ENCODE data around the gene ATAD5.

The ATAD5 gene

GRCh38 chr17:30793282-30793977 is 38.3 kb upstream of the ATAD5 start:
- Histone ChIP-seq H3K9ac (ENCODE audit: low read length) (no peak overlapping the region), H3K4me3 (ENCODE audit: low read length) (no peak overlapping the region), H3K27ac (ENCODE audit: low read length) (no peak overlapping the region), H3K4me1 (ENCODE audit: low read length) (no peaks in the 10 kb centered on the region), H2AFZ (ENCODE audit: low read depth, low read length) (no peak overlapping the region), H3K4me2 (ENCODE audit: low read length) (no peak overlapping the region), H3K27me3 (ENCODE audit: low read depth, low read length) (no peaks in the 10 kb centered on the region), H3K36me3 (replicated peaks; ENCODE audit: low read depth, low read length) (peaks cover 44% of the 10 kb centered on the region), H3K9me3 (ENCODE audit: insufficient read depth, low read length) (no peaks in the 10 kb centered on the region), H4K20me1 (ENCODE audit: insufficient read depth, low read length) (no peaks in the 10 kb centered on the region), H3K79me2 (ENCODE audit: low read length) (no peaks in the 10 kb centered on the region)
- TF ChIP-seq CTCF (IDR thresholded peaks at IDR 0.05; ENCODE audit: low read depth, low read length) (no peak), EZH2phosphoT487 (IDR thresholded peaks at IDR 0.05; ENCODE audit: low read depth) (no peak)

- Histone ChIP-seq H3K27me3 (ENCODE audit: low read depth, low read length) (no peaks in the 10 kb centered on the region), H3K9ac (ENCODE audit: low read length) (no peak overlapping the region), H3K79me2 (ENCODE audit: low read length) (no peaks in the 10 kb centered on the region), H3K4me3 (ENCODE audit: low read length) (no peak overlapping the region), H3K4me1 (ENCODE audit: low read length) (no peaks in the 10 kb centered on the region), H4K20me1 (ENCODE audit: insufficient read depth, low read length) (no peaks in the 10 kb centered on the region), H3K27ac (ENCODE audit: low read length) (no peak overlapping the region), H2AFZ (ENCODE audit: low read depth, low read length) (no peak overlapping the region), H3K9me3 (ENCODE audit: insufficient read depth, low read length) (no peaks in the 10 kb centered on the region), H3K36me3 (replicated peaks; ENCODE audit: low read depth, low read length) (peaks cover 37% of the 10 kb centered on the region), H3K4me2 (ENCODE audit: low read length) (no peak overlapping the region)
- no peak for TF ChIP-seq EZH2phosphoT487 (IDR thresholded peaks at IDR 0.05; ENCODE audit: low read depth)
- TF ChIP-seq CTCF (IDR thresholded peaks at IDR 0.05; ENCODE audit: low read depth, low read length): no peak
These were observed 37.4 kb upstream of the ATAD5 start for GRCh38 chr17:30794372-30794771.

GRCh38 chr17:30796016-30796415 is 35.8 kb upstream of the ATAD5 start:
- no peaks in the 10 kb centered on the region for H3K79me2 ChIP-seq (ENCODE audit: low read length)
- no peaks in the 10 kb centered on the region for H4K20me1 ChIP-seq (ENCODE audit: insufficient read depth, low read length)
- no peak overlapping the region for H3K4me3 ChIP-seq (ENCODE audit: low read length)
- H3K9ac ChIP-seq (ENCODE audit: low read length): no peak overlapping the region
- H2AFZ ChIP-seq (ENCODE audit: low read depth, low read length): no peak overlapping the region
- no peaks in the 10 kb centered on the region for H3K27me3 ChIP-seq (ENCODE audit: low read depth, low read length)
- H3K36me3 ChIP-seq (replicated peaks; ENCODE audit: low read depth, low read length): peaks cover 34% of the 10 kb centered on the region
- no peak overlapping the region for H3K27ac ChIP-seq (ENCODE audit: low read length)
- no peak overlapping the region for H3K4me2 ChIP-seq (ENCODE audit: low read length)
- TF ChIP-seq EZH2phosphoT487 (IDR thresholded peaks at IDR 0.05; ENCODE audit: low read depth): no peak
- TF ChIP-seq CTCF (IDR thresholded peaks at IDR 0.05; ENCODE audit: low read depth, low read length): no peak
- no peaks in the 10 kb centered on the region for H3K4me1 ChIP-seq (ENCODE audit: low read length)
- H3K9me3 ChIP-seq (ENCODE audit: insufficient read depth, low read length): no peaks in the 10 kb centered on the region

- no peak overlapping the region for H3K4me3 ChIP-seq (ENCODE audit: low read length)
- H2AFZ ChIP-seq (ENCODE audit: low read depth, low read length): no peak overlapping the region
- H3K36me3 ChIP-seq (replicated peaks; ENCODE audit: low read depth, low read length): peaks cover 31% of the 10 kb centered on the region
- H3K4me1 ChIP-seq (ENCODE audit: low read length): peaks cover 10% of the 10 kb centered on the region
- no peak overlapping the region for H3K27ac ChIP-seq (ENCODE audit: low read length)
- peaks cover 23% of the 10 kb centered on the region for H3K79me2 ChIP-seq (ENCODE audit: low read length)
- H3K9me3 ChIP-seq (ENCODE audit: insufficient read depth, low read length): no peaks in the 10 kb centered on the region
- H3K4me2 ChIP-seq (ENCODE audit: low read length): no peak overlapping the region
- H4K20me1 ChIP-seq (ENCODE audit: insufficient read depth, low read length): 0 out of 2 replicates have a peak, but pooled peaks cover 4% of the 10 kb centered on the region
- no peak overlapping the region for H3K9ac ChIP-seq (ENCODE audit: low read length)
- H3K27me3 ChIP-seq (ENCODE audit: low read depth, low read length): no peaks in the 10 kb centered on the region
- TF ChIP-seq CTCF (IDR thresholded peaks at IDR 0.05; ENCODE audit: low read depth, low read length) (no peak), EZH2phosphoT487 (IDR thresholded peaks at IDR 0.05; ENCODE audit: low read depth) (no peak)
These were observed 30.1 kb upstream of the ATAD5 start for GRCh38 chr17:30801671-30802070.

Data from OCI-LY3 (cell line).